ENCODE measurements around the gene DOCK2.

DNA sequence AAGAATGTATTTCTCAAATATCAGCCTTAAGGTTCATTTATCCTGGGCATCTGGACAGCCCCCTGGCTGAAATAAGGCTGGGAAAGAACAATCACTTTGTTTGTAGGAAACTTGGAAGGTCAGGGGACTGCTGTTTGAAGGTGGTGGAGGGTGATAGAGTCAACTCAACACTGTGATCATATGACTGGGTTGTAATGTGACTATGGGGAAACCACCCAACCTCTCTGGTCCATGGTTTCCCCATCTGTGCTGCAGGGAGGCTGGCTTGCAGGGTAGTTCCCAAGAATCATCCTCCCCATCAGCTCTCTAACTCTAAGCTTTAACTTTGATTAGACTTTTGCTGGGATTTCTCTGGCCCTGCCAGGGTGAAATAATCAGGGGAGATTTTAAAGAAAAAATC lies 333.3 kb downstream of the DOCK2 start:
- TF ChIP-seq SIN3A (conservative IDR thresholded peaks at IDR 0.05 in 1 of 2, IDR thresholded peaks at IDR 0.05 in 1 of 2; ENCODE audit: low read depth in 1 of 2, low read length in 2 of 2) (no peak), YY1 (IDR thresholded peaks at IDR 0.05; ENCODE audit: low read depth, low read length) (no peak), SIRT6 (IDR thresholded peaks at IDR 0.05; ENCODE audit: low read length) (no peak), CREB1 (IDR thresholded peaks at IDR 0.05) (no peak), EP300 (IDR thresholded peaks at IDR 0.05; ENCODE audit: borderline replicate concordance in 1 of 2, low read depth in 2 of 2, low read length in 2 of 2) (no peak), SP1 (IDR thresholded peaks at IDR 0.05; ENCODE audit: low read depth, low read length) (no peak), RFX5 (IDR thresholded peaks at IDR 0.05; ENCODE audit: borderline replicate concordance, low read depth, low read length) (no peak), POLR2AphosphoS5 (IDR thresholded peaks at IDR 0.05; ENCODE audit: low read depth, low read length) (no peak), RAD21 (IDR thresholded peaks at IDR 0.05 in 1 of 2, conservative IDR thresholded peaks at IDR 0.05 in 1 of 2; ENCODE audit: low read depth in 2 of 2, low read length in 2 of 2) (no peak), POLR2A (IDR thresholded peaks at IDR 0.05; ENCODE audit: control extremely low read depth in 1 of 2, low read depth in 2 of 2, low read length in 2 of 2) (no peak), MAFK (IDR thresholded peaks at IDR 0.05; ENCODE audit: low read depth, low read length) (no peak), TCF12 (IDR thresholded peaks at IDR 0.05; ENCODE audit: low read depth, low read length) (no peak)
- TF ChIP-seq, protein P1, sequence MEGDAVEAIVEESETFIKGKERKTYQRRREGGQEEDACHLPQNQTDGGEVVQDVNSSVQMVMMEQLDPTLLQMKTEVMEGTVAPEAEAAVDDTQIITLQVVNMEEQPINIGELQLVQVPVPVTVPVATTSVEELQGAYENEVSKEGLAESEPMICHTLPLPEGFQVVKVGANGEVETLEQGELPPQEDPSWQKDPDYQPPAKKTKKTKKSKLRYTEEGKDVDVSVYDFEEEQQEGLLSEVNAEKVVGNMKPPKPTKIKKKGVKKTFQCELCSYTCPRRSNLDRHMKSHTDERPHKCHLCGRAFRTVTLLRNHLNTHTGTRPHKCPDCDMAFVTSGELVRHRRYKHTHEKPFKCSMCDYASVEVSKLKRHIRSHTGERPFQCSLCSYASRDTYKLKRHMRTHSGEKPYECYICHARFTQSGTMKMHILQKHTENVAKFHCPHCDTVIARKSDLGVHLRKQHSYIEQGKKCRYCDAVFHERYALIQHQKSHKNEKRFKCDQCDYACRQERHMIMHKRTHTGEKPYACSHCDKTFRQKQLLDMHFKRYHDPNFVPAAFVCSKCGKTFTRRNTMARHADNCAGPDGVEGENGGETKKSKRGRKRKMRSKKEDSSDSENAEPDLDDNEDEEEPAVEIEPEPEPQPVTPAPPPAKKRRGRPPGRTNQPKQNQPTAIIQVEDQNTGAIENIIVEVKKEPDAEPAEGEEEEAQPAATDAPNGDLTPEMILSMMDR (IDR thresholded peaks at IDR 0.05; ENCODE audit: control extremely low read depth in 1 of 3, insufficient read depth in 1 of 3, low read depth in 1 of 3, low read length in 3 of 3), result no peak
